Measurements from ENCODE around the gene LPAR5.

DNA sequence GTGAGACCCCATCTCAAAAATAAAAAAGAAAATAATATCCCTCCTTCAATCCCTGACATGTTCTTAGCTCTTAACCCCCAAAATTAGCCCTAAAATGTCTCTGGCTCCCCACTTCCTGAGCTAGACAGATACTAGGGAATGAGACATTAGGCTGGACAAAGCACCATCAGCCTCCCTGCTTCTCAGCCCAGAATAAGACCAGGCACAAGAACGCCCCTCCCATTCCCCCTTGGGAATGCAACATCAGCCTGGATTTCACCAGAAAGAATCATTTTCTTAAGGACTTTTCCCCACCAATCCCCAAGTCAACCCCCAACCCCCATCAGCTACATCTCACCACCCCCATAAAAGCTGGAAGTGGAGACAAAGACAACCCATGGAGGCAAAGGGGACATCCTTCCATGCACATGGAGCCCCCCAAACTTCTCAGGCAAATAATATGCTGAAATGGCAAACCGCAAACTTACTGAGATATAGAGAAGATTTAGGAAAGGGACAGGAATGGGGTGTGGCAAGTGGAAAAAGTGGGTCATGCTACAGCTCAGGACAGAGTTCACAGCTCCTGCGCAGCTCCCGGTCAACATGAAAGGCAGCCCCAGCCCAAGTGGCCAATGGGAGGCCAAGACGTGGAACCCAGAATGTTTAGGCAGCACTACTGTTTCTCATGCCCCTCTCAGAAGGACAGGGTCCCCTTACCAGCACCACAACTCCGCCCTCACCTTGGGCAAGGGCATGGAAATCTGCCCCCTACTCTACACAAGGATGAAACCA is 31.3 kb downstream of the LPAR5 start:
- TF ChIP-seq, protein P1, sequence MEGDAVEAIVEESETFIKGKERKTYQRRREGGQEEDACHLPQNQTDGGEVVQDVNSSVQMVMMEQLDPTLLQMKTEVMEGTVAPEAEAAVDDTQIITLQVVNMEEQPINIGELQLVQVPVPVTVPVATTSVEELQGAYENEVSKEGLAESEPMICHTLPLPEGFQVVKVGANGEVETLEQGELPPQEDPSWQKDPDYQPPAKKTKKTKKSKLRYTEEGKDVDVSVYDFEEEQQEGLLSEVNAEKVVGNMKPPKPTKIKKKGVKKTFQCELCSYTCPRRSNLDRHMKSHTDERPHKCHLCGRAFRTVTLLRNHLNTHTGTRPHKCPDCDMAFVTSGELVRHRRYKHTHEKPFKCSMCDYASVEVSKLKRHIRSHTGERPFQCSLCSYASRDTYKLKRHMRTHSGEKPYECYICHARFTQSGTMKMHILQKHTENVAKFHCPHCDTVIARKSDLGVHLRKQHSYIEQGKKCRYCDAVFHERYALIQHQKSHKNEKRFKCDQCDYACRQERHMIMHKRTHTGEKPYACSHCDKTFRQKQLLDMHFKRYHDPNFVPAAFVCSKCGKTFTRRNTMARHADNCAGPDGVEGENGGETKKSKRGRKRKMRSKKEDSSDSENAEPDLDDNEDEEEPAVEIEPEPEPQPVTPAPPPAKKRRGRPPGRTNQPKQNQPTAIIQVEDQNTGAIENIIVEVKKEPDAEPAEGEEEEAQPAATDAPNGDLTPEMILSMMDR (IDR thresholded peaks at IDR 0.05; ENCODE audit: control extremely low read depth in 1 of 3, insufficient read depth in 1 of 3, low read depth in 1 of 3, low read length in 3 of 3), result no peak
- TF ChIP-seq POLR2AphosphoS5 (IDR thresholded peaks at IDR 0.05; ENCODE audit: low read depth, low read length) (no peak), SUZ12 (IDR thresholded peaks at IDR 0.05; ENCODE audit: low read length) (no peak)
- TF ChIP-seq, protein P2, sequence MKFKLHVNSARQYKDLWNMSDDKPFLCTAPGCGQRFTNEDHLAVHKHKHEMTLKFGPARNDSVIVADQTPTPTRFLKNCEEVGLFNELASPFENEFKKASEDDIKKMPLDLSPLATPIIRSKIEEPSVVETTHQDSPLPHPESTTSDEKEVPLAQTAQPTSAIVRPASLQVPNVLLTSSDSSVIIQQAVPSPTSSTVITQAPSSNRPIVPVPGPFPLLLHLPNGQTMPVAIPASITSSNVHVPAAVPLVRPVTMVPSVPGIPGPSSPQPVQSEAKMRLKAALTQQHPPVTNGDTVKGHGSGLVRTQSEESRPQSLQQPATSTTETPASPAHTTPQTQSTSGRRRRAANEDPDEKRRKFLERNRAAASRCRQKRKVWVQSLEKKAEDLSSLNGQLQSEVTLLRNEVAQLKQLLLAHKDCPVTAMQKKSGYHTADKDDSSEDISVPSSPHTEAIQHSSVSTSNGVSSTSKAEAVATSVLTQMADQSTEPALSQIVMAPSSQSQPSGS (IDR thresholded peaks at IDR 0.05; ENCODE audit: low read length), result no peak

Measured in H1 (cell line).